HepG2 (cell line): ENCODE measurements around the gene AMPD2. TPM values are rescaled to one million over a fixed set of nuclear protein-coding genes. Genes with fewer than 3 reads are reported as not detected.

ENCODE experiments used
- ARHGAP35 ChIP-seq: sonication (generic); formaldehyde crosslinking; IDR thresholded peaks from 2 replicates; pipeline ENCODE4 v1.9.0; 2022; ENCODE audit warnings: mild to moderate bottlenecking, inconsistent platforms, moderate library complexity, missing genetic modification reagents, borderline replicate concordance
- MAFG ChIP-seq: sonication (generic); formaldehyde crosslinking; IDR thresholded peaks from 2 replicates; pipeline ENCODE4 v1.5.1; 2020; ENCODE audit warnings: mild to moderate bottlenecking, missing genetic modification reagents
- MTA1 ChIP-seq: sonication (generic); formaldehyde crosslinking; IDR thresholded peaks from 2 replicates; pipeline ENCODE4 v1.4.0; 2020; ENCODE audit warnings: missing genetic modification reagents, mild to moderate bottlenecking, borderline replicate concordance
- POLR2AphosphoS2 ChIP-seq: IDR thresholded peaks from 2 replicates; pipeline ENCODE4 v1.6.1; 2011; ENCODE audit warnings: low read depth, low read length, improper control_type of control experiment
- ZNF256 ChIP-seq: sonication (generic); formaldehyde crosslinking; conservative IDR thresholded peaks from 2 replicates; pipeline ENCODE4 v1.4.0; 2020; ENCODE audit warnings: missing genetic modification reagents
- ZNF350 ChIP-seq: sonication (generic); formaldehyde crosslinking; IDR thresholded peaks from 2 replicates; pipeline ENCODE4 v1.4.0; 2020; ENCODE audit warnings: mild to moderate bottlenecking, low read depth, missing genetic modification reagents, borderline replicate concordance
- polyA plus RNA-seq, 8 experiments: library from polyadenylated mRNA; depleted of rRNA in 3 of 8; stranded (reverse) in 7 of 8; unstranded in 1 of 8; fragments of >200 nt; fragmentation: Illumina TruSeq in 4 of 8; extraction: Trizol in 4 of 8; gene quantifications; 2 replicates each; pipeline versions ENCODE4 v1.2.1 to v1.2.3, GENCODE V29; 2011 to 2016; ENCODE audit warnings: low read depth in 4 of 8, missing spikeins in 1 of 8, mixed read lengths in 1 of 8; ENCODE audit not compliant: insufficient read depth in 1 of 8
- total RNA-seq, 5 experiments: library from RNA; depleted of rRNA; stranded (reverse); fragments of >200 nt; fragmentation: Illumina TruSeq; extraction: Trizol; gene quantifications; 2 replicates each; pipeline ENCODE4 v1.2.3, GENCODE V29; 2016; ENCODE audit warnings: low read depth in 1 of 5
- TF ChIP-seq, protein P1 (sequence below): sonication (generic); formaldehyde crosslinking; IDR thresholded peaks from one replicate; pipeline ENCODE4 v1.5.1; 2020; ENCODE audit warnings: mild to moderate bottlenecking, missing genetic modification reagents; ENCODE audit errors: not compliant biosample characterization
- TF ChIP-seq, protein P2 (sequence below), 2 experiments: IDR thresholded peaks; 2 replicates each; pipeline ENCODE4 v1.6.1; 2011 to 2012; ENCODE audit warnings: low read length in 2 of 2, borderline replicate concordance in 1 of 2, low read depth in 1 of 2, mild to moderate bottlenecking in 1 of 2, moderate library complexity in 1 of 2
- TF ChIP-seq, protein P3 (sequence below): sonication (generic); formaldehyde crosslinking; IDR thresholded peaks from 2 replicates; pipeline ENCODE4 v1.4.0; 2020; ENCODE audit warnings: missing genetic modification reagents, low read depth, mild to moderate bottlenecking, borderline replicate concordance
- TF ChIP-seq, protein P4 (sequence below): sonication (generic); formaldehyde crosslinking; conservative IDR thresholded peaks from 2 replicates; pipeline ENCODE4 v1.5.0; 2020; ENCODE audit warnings: missing genetic modification reagents
- TF ChIP-seq, protein P5 (sequence below): sonication (generic); formaldehyde crosslinking; IDR thresholded peaks from 2 replicates; pipeline ENCODE4 v1.5.0; 2020; ENCODE audit warnings: missing genetic modification reagents

Gene AMPD2
- total and polyA plus RNA-seq, 2 of the 13 experiments (the other 11 are each of a cell fraction or from before 2014, with no cell fraction given), result 62.3 to 82.0 TPM

DNA sequence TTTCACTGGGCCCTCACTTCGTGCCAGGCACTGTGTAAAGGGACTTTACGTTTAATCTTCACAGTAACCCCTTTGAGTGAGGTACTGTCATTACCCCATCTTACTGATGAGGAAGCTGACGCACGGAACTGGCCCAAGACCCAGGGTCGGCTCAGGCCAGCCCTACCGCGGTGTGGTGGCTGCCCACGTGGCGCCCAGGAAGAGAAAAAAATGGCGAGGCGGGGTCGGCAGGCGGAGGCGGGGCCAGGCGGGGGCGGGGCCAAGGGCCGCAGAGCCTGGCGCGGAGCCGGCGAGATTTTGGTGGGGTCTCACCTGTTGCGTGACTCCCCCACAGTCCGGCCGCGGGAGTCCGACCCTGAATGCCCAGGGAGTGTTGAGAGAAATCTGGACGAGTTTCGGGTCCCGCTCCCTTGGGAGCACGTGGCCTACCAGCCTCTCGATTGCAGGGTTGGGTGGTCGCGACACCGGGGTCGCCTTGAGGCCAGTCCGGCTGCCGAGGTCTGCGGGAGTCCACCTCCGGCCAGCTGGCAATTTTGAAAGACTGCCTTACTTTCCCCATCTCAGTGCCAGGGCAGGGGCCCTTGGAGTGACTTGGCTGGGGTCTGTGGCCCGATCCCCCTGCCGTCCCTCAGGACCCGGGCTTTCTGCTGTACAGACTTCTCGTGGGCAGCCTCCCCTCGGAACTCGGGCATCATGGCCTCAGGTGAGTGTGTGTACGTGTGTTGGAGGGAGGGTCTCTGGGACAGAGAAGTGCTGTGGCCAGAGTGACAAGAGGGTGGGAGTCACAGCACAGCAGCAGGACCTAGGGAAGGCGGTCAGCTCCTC is at the start of gene AMPD2, which contains the start of gene GNAT2 (continued):
- TF ChIP-seq, protein P1, sequence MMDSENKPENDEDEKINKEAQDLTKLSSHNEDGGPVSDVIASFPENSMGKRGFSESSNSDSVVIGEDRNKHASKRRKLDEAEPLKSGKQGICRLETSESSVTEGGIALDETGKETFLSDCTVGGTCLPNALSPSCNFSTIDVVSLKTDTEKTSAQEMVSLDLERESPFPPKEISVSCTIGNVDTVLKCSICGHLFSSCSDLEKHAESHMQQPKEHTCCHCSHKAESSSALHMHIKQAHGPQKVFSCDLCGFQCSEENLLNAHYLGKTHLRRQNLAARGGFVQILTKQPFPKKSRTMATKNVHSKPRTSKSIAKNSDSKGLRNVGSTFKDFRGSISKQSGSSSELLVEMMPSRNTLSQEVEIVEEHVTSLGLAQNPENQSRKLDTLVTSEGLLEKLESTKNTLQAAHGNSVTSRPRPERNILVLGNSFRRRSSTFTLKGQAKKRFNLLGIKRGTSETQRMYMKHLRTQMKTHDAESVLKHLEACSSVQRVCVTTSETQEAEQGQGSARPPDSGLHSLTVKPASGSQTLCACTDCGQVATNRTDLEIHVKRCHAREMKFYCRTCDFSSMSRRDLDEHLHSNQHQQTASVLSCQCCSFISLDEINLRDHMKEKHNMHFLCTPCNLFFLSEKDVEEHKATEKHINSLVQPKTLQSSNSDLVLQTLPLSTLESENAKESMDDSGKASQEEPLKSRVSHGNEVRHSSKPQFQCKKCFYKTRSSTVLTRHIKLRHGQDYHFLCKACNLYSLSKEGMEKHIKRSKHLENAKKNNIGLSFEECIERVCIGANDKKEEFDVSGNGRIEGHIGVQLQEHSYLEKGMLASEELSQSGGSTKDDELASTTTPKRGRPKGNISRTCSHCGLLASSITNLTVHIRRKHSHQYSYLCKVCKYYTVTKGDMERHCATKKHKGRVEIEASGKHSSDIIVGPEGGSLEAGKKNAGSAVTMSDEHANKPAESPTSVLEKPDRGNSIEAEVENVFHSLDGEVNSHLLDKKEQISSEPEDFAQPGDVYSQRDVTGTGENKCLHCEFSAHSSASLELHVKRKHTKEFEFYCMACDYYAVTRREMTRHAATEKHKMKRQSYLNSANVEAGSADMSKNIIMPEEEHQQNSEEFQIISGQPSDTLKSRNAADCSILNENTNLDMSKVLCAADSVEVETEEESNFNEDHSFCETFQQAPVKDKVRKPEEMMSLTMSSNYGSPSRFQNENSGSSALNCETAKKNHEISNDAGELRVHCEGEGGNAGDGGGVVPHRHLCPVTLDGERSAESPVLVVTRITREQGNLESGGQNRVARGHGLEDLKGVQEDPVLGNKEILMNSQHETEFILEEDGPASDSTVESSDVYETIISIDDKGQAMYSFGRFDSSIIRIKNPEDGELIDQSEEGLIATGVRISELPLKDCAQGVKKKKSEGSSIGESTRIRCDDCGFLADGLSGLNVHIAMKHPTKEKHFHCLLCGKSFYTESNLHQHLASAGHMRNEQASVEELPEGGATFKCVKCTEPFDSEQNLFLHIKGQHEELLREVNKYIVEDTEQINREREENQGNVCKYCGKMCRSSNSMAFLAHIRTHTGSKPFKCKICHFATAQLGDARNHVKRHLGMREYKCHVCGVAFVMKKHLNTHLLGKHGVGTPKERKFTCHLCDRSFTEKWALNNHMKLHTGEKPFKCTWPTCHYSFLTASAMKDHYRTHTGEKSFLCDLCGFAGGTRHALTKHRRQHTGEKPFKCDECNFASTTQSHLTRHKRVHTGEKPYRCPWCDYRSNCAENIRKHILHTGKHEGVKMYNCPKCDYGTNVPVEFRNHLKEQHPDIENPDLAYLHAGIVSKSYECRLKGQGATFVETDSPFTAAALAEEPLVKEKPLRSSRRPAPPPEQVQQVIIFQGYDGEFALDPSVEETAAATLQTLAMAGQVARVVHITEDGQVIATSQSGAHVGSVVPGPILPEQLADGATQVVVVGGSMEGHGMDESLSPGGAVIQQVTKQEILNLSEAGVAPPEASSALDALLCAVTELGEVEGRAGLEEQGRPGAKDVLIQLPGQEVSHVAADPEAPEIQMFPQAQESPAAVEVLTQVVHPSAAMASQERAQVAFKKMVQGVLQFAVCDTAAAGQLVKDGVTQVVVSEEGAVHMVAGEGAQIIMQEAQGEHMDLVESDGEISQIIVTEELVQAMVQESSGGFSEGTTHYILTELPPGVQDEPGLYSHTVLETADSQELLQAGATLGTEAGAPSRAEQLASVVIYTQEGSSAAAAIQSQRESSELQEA (CRISPR knock-in tag), result peak; percentile 81
- TF ChIP-seq, protein P2, sequence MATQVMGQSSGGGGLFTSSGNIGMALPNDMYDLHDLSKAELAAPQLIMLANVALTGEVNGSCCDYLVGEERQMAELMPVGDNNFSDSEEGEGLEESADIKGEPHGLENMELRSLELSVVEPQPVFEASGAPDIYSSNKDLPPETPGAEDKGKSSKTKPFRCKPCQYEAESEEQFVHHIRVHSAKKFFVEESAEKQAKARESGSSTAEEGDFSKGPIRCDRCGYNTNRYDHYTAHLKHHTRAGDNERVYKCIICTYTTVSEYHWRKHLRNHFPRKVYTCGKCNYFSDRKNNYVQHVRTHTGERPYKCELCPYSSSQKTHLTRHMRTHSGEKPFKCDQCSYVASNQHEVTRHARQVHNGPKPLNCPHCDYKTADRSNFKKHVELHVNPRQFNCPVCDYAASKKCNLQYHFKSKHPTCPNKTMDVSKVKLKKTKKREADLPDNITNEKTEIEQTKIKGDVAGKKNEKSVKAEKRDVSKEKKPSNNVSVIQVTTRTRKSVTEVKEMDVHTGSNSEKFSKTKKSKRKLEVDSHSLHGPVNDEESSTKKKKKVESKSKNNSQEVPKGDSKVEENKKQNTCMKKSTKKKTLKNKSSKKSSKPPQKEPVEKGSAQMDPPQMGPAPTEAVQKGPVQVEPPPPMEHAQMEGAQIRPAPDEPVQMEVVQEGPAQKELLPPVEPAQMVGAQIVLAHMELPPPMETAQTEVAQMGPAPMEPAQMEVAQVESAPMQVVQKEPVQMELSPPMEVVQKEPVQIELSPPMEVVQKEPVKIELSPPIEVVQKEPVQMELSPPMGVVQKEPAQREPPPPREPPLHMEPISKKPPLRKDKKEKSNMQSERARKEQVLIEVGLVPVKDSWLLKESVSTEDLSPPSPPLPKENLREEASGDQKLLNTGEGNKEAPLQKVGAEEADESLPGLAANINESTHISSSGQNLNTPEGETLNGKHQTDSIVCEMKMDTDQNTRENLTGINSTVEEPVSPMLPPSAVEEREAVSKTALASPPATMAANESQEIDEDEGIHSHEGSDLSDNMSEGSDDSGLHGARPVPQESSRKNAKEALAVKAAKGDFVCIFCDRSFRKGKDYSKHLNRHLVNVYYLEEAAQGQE (IDR thresholded peaks at IDR 0.05; ENCODE audit: borderline replicate concordance in 1 of 2, low read depth in 1 of 2, low read length in 2 of 2), result 0 out of 4 replicates have a peak, but pooled peaks of 1 of the 2 experiments have one; percentile 3
- TF ChIP-seq POLR2AphosphoS2, result no peak
- TF ChIP-seq ZNF350 (CRISPR knock-in tag), result no peak
- TF ChIP-seq MAFG (CRISPR knock-in tag), result no peak
- 0 out of 2 replicates have a peak, but pooled peaks have one; percentile 59 for TF ChIP-seq ZNF256 (CRISPR knock-in tag)
- TF ChIP-seq, protein P3, sequence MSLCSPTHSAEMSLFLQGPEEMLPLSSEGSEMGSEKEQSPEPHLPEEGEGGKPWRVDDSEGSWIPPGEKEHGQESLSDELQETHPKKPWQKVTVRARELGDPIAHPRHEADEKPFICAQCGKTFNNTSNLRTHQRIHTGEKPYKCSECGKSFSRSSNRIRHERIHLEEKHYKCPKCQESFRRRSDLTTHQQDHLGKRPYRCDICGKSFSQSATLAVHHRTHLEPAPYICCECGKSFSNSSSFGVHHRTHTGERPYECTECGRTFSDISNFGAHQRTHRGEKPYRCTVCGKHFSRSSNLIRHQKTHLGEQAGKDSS (CRISPR knock-in tag), result no peak
- TF ChIP-seq, protein P4, sequence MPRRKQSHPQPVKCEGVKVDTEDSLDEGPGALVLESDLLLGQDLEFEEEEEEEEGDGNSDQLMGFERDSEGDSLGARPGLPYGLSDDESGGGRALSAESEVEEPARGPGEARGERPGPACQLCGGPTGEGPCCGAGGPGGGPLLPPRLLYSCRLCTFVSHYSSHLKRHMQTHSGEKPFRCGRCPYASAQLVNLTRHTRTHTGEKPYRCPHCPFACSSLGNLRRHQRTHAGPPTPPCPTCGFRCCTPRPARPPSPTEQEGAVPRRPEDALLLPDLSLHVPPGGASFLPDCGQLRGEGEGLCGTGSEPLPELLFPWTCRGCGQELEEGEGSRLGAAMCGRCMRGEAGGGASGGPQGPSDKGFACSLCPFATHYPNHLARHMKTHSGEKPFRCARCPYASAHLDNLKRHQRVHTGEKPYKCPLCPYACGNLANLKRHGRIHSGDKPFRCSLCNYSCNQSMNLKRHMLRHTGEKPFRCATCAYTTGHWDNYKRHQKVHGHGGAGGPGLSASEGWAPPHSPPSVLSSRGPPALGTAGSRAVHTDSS (CRISPR knock-in tag), result no peak
- TF ChIP-seq MTA1, result no peak
- no peak for TF ChIP-seq ARHGAP35 (CRISPR knock-in tag)
- TF ChIP-seq, protein P5, sequence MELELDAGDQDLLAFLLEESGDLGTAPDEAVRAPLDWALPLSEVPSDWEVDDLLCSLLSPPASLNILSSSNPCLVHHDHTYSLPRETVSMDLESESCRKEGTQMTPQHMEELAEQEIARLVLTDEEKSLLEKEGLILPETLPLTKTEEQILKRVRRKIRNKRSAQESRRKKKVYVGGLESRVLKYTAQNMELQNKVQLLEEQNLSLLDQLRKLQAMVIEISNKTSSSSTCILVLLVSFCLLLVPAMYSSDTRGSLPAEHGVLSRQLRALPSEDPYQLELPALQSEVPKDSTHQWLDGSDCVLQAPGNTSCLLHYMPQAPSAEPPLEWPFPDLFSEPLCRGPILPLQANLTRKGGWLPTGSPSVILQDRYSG (CRISPR knock-in tag), result no peak; the same call in none of the 2 replicates
